Prostate gland (tissue), 2 donors: ENCODE results near the gene SLC39A12. TPM values are rescaled to one million over a fixed set of nuclear protein-coding genes. Genes with fewer than 3 reads are reported as not detected.
"Not testable (repeated sequence)": the region's sequence is repeated elsewhere in the genome, so short reads cannot be mapped to it uniquely, and the experiment has no call there.

Experiments
- DNase-seq: peaks from one replicate; pipeline ENCODE4 v3.0.0-alpha.2; 2019; ENCODE audit warnings: low spot score
- H3K27ac ChIP-seq, 2 donors: fragments of 200-600 bp; sonication (generic); 2 replicates each; pipeline ENCODE4 v1.5.1; 2017 to 2019
- H3K27me3 ChIP-seq: fragments of 200-600 bp; sonication (generic); replicated peaks from 2 replicates; pipeline ENCODE4 v1.5.1; 2019; ENCODE audit not compliant: insufficient read depth
- H3K36me3 ChIP-seq, 2 donors: fragments of 200-600 bp; sonication (generic); 1 replicate in 1 of 2; 2 replicates in 1 of 2; pipeline versions ENCODE4 v1.5.1 to v1.8.1; 2017 to 2019
- H3K4me1 ChIP-seq: fragments of 200-600 bp; sonication (generic); replicated peaks from 2 replicates; pipeline ENCODE4 v1.5.1; 2019
- H3K4me3 ChIP-seq, 2 donors: fragments of 200-600 bp; sonication (generic); 2 replicates each; pipeline ENCODE4 v1.5.1; 2017 to 2019
- H3K9me3 ChIP-seq: fragments of 200-600 bp; sonication (generic); 2 replicates; pipeline ENCODE4 v1.5.1; 2017
- CTCF ChIP-seq, 4 experiments: fragments of 200-600 bp in 2 of 4; fragments of 450-650 bp in 2 of 4; sonication (generic) in 2 of 4; IDR thresholded peaks; 1 replicate in 3 of 4; 2 replicates in 1 of 4; pipeline ENCODE4 v1.5.1; 2016 to 2019; ENCODE audit warnings: antibody characterized with exemption in 4 of 4, mild to moderate bottlenecking in 2 of 4, moderate library complexity in 2 of 4
- POLR2A ChIP-seq: fragments of 450-650 bp; IDR thresholded peaks from one replicate; pipeline ENCODE4 v1.6.1; 2016; ENCODE audit warnings: antibody characterized with exemption, mild to moderate bottlenecking
- POLR2AphosphoS5 ChIP-seq: sonication (generic); formaldehyde crosslinking; IDR thresholded peaks from one replicate; pipeline ENCODE4 v1.6.1; 2017; ENCODE audit warnings: antibody characterized with exemption
- WGBS: methylation state at CpG from one replicate; pipeline ENCODE4 v1.1.5; 2018; 5-methylcytosine and 5-hydroxymethylcytosine counted together
- intact Hi-C: fragments of 100-400 bp; cut with DNase I; formaldehyde crosslinking; loops from one replicate; pipeline ENCODE4 v1.14.2; 2022
- total RNA-seq, 2 donors: library from RNA; depleted of rRNA; stranded (reverse); fragments of >200 nt; gene quantifications; one replicate each; pipeline ENCODE4 v1.1.0, GENCODE V29; 2016

The SLC39A12 gene
- total RNA-seq, 2 donors from 2014 or later, result not detected

- DNase-seq, result no peak
- 72% methylated on average over 3 of the region's 3 CpGs for WGBS
- intact Hi-C loops, result no loop called here
- H3K27ac ChIP-seq, result no peak overlapping the region
- no peaks in the 10 kb centered on the region for H3K36me3 ChIP-seq
- H3K27me3 ChIP-seq, result no peaks in the 10 kb centered on the region
- TF ChIP-seq CTCF (IDR thresholded peaks at IDR 0.05) (no peak), POLR2AphosphoS5 (no peak), POLR2A (no peak)
- no peak overlapping the region for H3K4me3 ChIP-seq
- no peaks in the 10 kb centered on the region for H3K9me3 ChIP-seq
- H3K4me1 ChIP-seq, result no peaks in the 10 kb centered on the region
Observed at GRCh38 chr10:17943033-17943745, 8.5 kb upstream of the SLC39A12 start.

- H3K36me3 ChIP-seq, H3K4me3 ChIP-seq, H3K27me3 ChIP-seq, H3K9me3 ChIP-seq, DNase-seq, intact Hi-C loops, H3K4me1 ChIP-seq, H3K27ac ChIP-seq: not testable (repeated sequence)
- WGBS, result 76% methylated on average over 7 of the region's 7 CpGs
Observed at GRCh38 chr10:17950269-17950668, 1.4 kb upstream of the SLC39A12 start.

- no peaks in the 10 kb centered on the region for H3K9me3 ChIP-seq
- no peak overlapping the region for H3K4me3 ChIP-seq
- intact Hi-C loops, result no loop called here
- H3K36me3 ChIP-seq, result no peaks in the 10 kb centered on the region
- TF ChIP-seq POLR2AphosphoS5 (no peak), POLR2A (no peak), CTCF (IDR thresholded peaks at IDR 0.05) (no peak)
- no peaks in the 10 kb centered on the region for H3K27me3 ChIP-seq
- H3K4me1 ChIP-seq, result no peaks in the 10 kb centered on the region
- no peak for DNase-seq
- no peak overlapping the region for H3K27ac ChIP-seq
- WGBS, result 90% methylated on average over 22 of the region's 22 CpGs
Observed at GRCh38 chr10:17950726-17951125, 992 bp upstream of the SLC39A12 start.

GRCh38 chr10:17954372-17954771 lies 2.7 kb downstream of the SLC39A12 start:
- H3K36me3 ChIP-seq, DNase-seq, H3K27me3 ChIP-seq, H3K9me3 ChIP-seq, H3K27ac ChIP-seq, intact Hi-C loops, H3K4me3 ChIP-seq, H3K4me1 ChIP-seq: not testable (repeated sequence)
- WGBS, result 81% methylated on average over 10 of the region's 10 CpGs

- H3K27me3 ChIP-seq, result no peaks in the 10 kb centered on the region
- intact Hi-C loops, result no loop called here
- no peaks in the 10 kb centered on the region for H3K4me1 ChIP-seq
- no peak for TF ChIP-seq CTCF (IDR thresholded peaks at IDR 0.05)
- no peak for TF ChIP-seq POLR2A
- TF ChIP-seq POLR2AphosphoS5, result no peak
- H3K4me3 ChIP-seq, result no peak overlapping the region
- 70% methylated on average over 2 of the region's 2 CpGs for WGBS
- no peaks in the 10 kb centered on the region for H3K9me3 ChIP-seq
- H3K27ac ChIP-seq, result no peak overlapping the region
- no peak for DNase-seq
- H3K36me3 ChIP-seq, result no peaks in the 10 kb centered on the region
Observed at GRCh38 chr10:17954861-17955260, 3.1 kb downstream of the SLC39A12 start.

GRCh38 chr10:17958049-17958448 lies 6.3 kb downstream of the SLC39A12 start:
- intact Hi-C loops, result no loop called here
- WGBS, result 97% methylated on average over 7 of the region's 7 CpGs
- TF ChIP-seq POLR2A, result no peak
- TF ChIP-seq POLR2AphosphoS5, result no peak
- no peak for TF ChIP-seq CTCF (IDR thresholded peaks at IDR 0.05)

More at GRCh38 chr10:17958049-17958448, 6.3 kb downstream of the SLC39A12 start:
- H3K36me3 ChIP-seq, result no peaks in the 10 kb centered on the region
- H3K27ac ChIP-seq, result no peak overlapping the region
- H3K9me3 ChIP-seq, result no peaks in the 10 kb centered on the region
- no peak overlapping the region for H3K4me3 ChIP-seq
- DNase-seq, result no peak
- no peaks in the 10 kb centered on the region for H3K27me3 ChIP-seq
- H3K4me1 ChIP-seq, result no peaks in the 10 kb centered on the region
